GM21526 (cell line): Measurements from ENCODE around the gene RABAC1.
A peak's percentile ranks its signal among the peaks of the same experiment; 100 is the strongest.
"Not testable (repeated sequence)": the region's sequence is repeated elsewhere in the genome, so short reads cannot be mapped to it uniquely, and the experiment has no call there.

Source experiments
- ATAC-seq: cut with Tn5 transposase; IDR thresholded peaks from one replicate; pipeline ENCODE4 v1.9.1; 2021; ENCODE audit warnings: moderate library complexity; ENCODE audit not compliant: unreplicated experiment, low FRiP score

RABAC1 gene, protein sequence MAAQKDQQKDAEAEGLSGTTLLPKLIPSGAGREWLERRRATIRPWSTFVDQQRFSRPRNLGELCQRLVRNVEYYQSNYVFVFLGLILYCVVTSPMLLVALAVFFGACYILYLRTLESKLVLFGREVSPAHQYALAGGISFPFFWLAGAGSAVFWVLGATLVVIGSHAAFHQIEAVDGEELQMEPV

GRCh38 chr19:41959056-41960053, at the start of gene RABAC1:
Gene RABAC1 (minus strand): TSS chr19:41959321. CDS start chr19:41959292, 29 bp downstream.
- peak; percentile 73 for ATAC-seq

DNA sequence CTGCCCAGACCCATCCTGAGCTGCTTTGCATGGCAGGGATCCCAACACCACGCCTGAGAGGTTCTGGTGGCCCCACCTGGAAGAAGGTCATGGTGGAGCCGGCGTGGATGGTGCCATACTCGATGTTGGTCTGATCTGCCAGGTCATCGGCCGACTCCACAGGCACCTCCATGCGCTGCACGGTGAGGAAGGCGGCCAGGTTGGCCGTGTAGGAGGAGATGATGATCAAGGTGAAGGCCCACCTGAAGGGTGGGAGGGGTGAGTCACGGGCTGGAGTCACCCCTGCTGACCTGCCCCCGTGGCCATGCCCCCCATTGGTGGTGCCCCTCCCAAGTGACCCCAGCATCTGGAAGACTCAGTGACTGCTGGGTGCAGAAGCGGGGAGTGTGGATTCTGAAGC, 47.4 kb upstream of the RABAC1 start:
- no peak for ATAC-seq

- ATAC-seq, result no peak
Measured at GRCh38 chr19:42005504-42005903, 46.4 kb upstream of the RABAC1 start.

GRCh38 chr19:42003506-42004294, 44.6 kb upstream of the RABAC1 start:
- ATAC-seq, result no peak

DNA sequence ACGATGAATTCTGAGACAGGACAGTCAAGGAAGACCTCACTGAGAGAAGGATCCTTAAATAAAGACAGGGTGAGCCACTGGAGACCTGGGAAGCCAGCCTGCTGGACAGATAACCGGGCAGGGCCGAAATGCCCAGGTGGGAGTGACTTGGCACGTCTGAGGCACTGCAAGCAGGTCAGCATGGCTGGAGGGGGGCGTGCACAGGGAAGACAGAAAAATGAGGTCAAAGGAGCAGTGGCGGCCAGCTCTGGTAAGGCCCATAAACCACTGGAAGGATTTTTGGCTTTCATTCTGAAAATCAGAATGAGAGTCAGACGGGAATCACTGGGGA, 40.7 kb upstream of the RABAC1 start:
- ATAC-seq, result no peak

- ATAC-seq, result no peak
Measured at GRCh38 chr19:41999071-41999877, 40.2 kb upstream of the RABAC1 start.

DNA sequence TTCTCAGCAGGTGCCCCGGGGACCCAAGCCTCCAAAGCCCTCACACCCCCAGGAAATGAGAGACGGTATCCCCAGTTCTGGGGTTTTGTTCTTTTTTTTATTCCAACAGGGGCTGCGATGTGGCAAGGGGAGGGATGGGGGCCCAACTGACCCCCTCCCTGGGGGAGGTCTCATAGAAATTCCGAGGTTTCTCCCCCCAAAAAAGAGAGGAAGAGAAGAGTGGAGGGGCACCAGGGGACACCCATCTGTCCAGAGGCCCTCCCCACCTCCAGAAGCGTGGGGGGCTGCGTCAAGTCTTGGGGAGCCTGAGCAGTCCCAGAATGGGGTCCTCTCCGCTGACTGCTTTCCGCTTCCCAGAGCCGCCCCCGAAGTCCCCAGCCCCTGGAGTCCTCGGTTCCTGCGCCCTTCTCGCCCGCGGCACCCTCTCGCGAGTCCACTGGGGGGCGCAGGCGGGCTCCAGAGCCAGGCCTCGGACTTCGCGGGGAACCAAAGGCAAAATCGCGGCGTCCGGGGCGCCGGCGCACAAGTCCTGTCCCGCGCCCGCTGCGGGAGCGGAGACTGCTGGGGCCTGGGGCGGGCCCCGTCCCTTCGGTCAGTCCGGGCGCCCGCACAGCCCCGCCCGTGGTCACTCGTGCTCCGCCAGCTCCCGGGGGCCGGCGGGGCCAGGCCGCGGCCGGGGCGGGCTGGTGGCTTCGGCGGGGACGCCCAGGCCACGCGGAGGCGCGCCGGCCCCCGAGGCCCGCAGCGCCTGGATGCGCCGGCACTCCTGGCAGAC, 39.3 kb upstream of the RABAC1 start:
- ATAC-seq, result no peak

- ATAC-seq, result no peak
Measured at GRCh38 chr19:41997851-41998229, 38.7 kb upstream of the RABAC1 start.

DNA sequence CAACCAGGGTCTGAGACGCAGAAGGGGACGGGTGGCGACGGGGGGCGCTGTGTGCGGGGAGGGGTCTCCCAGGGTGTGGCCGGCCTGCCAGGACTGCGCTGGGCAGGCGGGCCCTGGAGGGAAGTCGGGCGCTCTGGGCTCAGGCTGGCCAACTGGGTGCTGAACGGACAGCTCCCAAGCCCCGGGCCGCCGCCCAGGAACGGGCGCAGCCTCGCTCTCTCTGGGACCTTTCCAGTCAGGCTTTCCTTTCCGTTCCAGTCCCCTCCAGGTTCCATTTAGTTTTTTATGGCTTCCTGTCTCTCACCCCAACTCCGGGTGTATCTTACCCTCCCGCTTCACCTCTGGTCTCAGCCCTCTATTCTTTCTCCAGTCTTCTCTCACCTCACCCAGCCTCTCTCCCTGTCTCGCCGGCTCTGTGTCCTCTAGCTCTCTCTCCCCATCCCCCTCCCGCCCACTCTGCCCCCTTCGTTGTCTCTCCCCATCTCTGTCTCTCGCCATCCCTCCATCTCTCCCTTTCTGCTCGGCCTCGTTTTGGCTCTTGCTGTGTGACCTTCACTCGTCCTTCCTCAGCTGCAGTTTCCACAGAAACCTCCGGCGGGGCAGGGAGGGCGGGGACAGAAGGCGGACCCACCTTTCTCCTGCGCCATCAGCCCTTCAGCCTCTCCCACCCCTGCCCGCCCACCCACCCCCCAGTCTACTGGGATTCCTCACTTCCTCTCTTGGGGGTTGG, 38.2 kb upstream of the RABAC1 start:
- no peak for ATAC-seq

DNA sequence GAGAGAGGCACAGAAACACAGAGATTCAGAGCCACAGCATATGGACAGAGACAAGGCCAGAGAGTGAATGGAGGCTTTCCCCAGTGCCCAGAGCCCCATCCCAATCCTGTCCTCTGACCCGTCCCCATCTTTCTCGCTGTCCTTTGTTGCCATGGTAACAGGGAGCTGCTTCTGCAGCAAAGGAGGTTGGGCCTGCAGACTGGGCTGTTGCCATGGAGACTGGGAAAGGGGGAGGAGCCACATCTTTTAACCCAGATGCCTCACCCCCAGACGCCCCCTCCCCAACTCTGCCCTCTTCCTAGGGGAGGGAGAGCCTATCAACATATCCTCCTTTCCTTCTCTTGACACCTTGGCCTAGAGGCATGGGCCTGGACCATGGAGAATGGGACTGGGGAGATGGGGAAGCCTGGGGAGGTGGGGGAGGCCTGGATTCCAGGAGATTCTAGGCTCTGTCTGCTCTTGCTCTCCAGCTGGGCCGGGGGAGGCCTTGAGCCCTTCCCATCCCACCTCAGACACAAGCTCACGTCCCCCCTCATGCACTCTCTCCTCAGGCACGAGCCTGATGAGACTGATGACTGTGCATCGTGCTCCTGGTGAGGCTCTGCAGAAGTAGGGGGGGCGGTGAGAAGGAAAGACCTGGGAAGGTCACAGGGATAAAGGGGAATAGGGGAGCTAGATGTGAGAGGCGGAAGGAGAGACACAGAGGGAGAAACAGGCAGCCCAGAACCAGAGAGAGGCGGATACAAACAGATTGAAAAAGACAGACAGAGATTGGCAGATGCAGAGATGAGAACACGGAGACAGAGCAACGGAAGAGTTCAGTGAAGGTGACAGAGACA, 37.1 kb upstream of the RABAC1 start:
- no peak for ATAC-seq

DNA sequence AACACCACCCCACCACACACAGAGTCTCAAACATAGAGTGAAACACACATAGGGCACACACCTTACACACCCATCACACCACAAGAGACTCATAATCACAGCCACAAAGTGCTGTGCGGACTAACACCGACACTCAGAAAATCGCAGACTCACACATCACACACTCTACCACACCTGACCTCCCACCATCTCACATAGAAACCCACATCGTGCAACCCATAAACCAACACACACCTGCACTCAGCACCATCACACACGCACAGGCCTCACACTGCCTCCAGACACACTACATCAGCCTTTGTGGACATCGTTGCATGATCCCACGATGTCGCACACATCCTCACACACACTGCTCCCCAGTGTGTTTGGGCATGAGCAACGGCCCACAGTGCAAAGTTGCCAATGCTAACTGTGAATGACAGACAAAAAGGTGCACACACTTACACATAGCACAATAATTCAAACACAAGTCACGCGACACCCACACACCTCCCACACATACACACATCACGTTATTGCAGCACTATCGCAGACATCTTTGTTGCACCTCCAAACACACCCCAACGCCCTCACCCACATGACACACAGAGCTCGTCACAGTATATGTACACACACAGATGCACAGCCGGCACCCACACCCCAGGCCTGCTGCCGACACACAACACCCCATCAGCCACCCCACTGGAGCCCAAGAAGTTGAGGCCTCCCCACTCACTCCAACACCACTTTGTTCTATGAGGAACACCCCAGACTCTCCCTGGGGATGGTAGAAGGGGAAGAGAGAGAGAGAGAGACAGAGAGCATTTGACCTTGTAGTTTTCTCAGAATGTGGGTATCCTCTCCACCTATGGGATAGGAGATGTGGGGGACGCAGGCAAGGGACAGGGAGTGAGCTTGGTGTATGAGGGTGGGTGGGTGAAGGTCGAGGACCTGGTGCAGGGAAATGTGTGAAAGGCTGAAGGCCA, 36.2 kb upstream of the RABAC1 start:
- no peak for ATAC-seq

- no peak for ATAC-seq
Measured at GRCh38 chr19:41994521-41994971, 35.4 kb upstream of the RABAC1 start.

DNA sequence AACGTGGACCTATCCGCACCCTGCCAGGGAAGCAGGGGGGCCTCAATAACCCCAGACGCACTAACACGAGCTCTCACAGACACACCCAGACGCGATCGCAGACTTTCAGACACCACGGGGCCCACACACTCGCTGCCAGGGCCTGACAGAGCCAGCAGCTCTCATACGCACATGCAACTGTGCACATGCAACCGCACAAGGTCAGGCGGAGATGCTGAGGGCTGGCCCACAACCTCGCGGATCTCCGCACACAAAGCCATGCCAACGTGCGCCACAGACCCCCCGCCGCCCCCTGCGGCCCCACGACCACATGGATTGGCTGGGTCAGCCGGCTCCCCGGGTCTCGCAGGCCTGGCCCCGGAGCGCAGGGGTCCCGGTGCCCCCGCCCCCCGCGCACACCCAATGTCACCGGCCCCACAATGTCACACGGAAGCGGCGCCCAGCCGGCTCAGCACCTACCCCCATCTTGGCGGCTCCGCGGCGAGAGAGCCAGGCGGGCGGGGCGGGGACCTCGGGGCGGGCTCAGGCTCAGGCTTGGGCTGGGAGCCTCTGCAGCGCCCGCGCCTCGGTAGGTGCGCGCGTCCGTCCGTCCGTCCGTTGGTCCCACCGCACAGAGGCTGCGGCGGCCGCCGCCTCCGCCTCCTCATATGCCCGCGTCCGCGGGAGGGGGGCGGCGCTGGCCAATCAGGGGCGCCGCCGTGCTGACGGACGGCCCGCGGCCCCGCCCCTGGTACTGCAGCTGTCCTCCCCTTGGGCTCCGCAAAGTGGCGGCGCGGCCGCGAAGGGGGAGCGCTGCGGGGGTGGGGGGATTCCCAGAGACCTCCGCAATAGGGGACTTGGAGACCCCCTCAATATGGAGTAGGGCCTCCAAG, 34.7 kb upstream of the RABAC1 start, which contains the start of gene ATP1A3:
Gene ATP1A3, minus strand, starts transcription at position 619 of the 872 bp plus-strand sequence. Its CDS starts 154 bp downstream, at position 465.
- no peak for ATAC-seq

GRCh38 chr19:41991925-41992569, 32.9 kb upstream of the RABAC1 start:
- not testable (repeated sequence) for ATAC-seq

GRCh38 chr19:41991025-41991424, 31.9 kb upstream of the RABAC1 start:
- ATAC-seq, result no peak
